Panc1 (cell line): Measurements from ENCODE around the gene HOXA5. TPM values are rescaled to one million over a fixed set of nuclear protein-coding genes. Genes with fewer than 3 reads are reported as not detected.

Experiments
- ATAC-seq: fragments of 200-7000 bp; cut with Tn5 transposase; 2 replicates; pipeline ENCODE4 v1.9.1; 2020; ENCODE audit warnings: mild to moderate bottlenecking, moderate library complexity
- BruUV-seq: library from RNA; stranded (reverse); fragments of 400-500 nt; replicated peaks from 2 replicates; lab custom pipeline; 2021; lab: Mats Ljungman, UMichigan
- CTCF ChIA-PET: fragments of 300-600 bp; sonication (Branson Sonifier 250); formaldehyde crosslinking; loops from one replicate; lab custom pipeline; 2022; ENCODE audit warnings: antibody characterized with exemption; lab: Charles Lee
- POLR2A ChIA-PET: fragments of 300-600 bp; sonication (Branson Sonifier 250); formaldehyde crosslinking; loops from one replicate; lab custom pipeline; 2022; ENCODE audit warnings: antibody characterized with exemption; lab: Charles Lee
- DNase-seq: peaks from one replicate; pipeline ENCODE4 v3.0.0-alpha.2; 2010; ENCODE audit warnings: low read depth, low spot score
- H3K27ac ChIP-seq: 2 replicates; pipeline ENCODE4 v1.5.1; 2011; ENCODE audit warnings: mild to moderate bottlenecking, low read length, inconsistent platforms
- H3K27me3 ChIP-seq: fragments of 200-500 bp; sonication (Bioruptor generic); 2 replicates; pipeline ENCODE4 v1.6.0; 2014; ENCODE audit warnings: low read length, inconsistent platforms; ENCODE audit not compliant: control insufficient read depth, insufficient read depth
- H3K36me3 ChIP-seq: fragments of 200-500 bp; sonication (Bioruptor generic); 2 replicates; pipeline ENCODE4 v1.5.1; 2014; ENCODE audit warnings: inconsistent platforms, mild to moderate bottlenecking, low read length, moderate library complexity; ENCODE audit not compliant: control insufficient read depth, insufficient read depth
- H3K4me1 ChIP-seq: 2 replicates; pipeline ENCODE4 v1.5.1; 2011; ENCODE audit warnings: inconsistent platforms, mild to moderate bottlenecking, low read length, moderate library complexity; ENCODE audit not compliant: control insufficient read depth, insufficient read depth
- H3K4me3 ChIP-seq, 2 experiments: 2 replicates each; pipeline ENCODE4 v1.5.1; 2011 to 2012; ENCODE audit warnings: low read depth in 2 of 2, low read length in 2 of 2, mild to moderate bottlenecking in 2 of 2, inconsistent platforms in 1 of 2, moderate library complexity in 1 of 2
- H3K9me3 ChIP-seq: fragments of 200-500 bp; sonication (Bioruptor generic); 2 replicates; pipeline ENCODE4 v1.5.1; 2014; ENCODE audit warnings: low read depth, mild to moderate bottlenecking, inconsistent platforms, low read length, moderate library complexity; ENCODE audit not compliant: control insufficient read depth, insufficient read depth
- CTCF ChIP-seq: fragments of 450-650 bp; IDR thresholded peaks from 2 replicates; pipeline ENCODE4 v1.5.1; 2017; ENCODE audit warnings: mild to moderate bottlenecking
- POLR2AphosphoS5 ChIP-seq: IDR thresholded peaks from 2 replicates; pipeline ENCODE4 v1.6.1; 2012; ENCODE audit warnings: mild to moderate bottlenecking, low read depth, low read length, moderate library complexity
- REST ChIP-seq, 2 experiments: IDR thresholded peaks; 2 replicates each; pipeline ENCODE4 v1.6.1; 2011 to 2012; ENCODE audit warnings: low read depth in 2 of 2, control low read depth in 1 of 2, low read length in 1 of 2, mild to moderate bottlenecking in 1 of 2, moderate library complexity in 1 of 2; ENCODE audit not compliant: insufficient read depth in 1 of 2
- SIN3A ChIP-seq: IDR thresholded peaks from 2 replicates; pipeline ENCODE4 v1.6.1; 2012; ENCODE audit warnings: low read depth, mild to moderate bottlenecking, low read length, moderate library complexity, borderline replicate concordance; ENCODE audit not compliant: insufficient read depth
- TCF7L2 ChIP-seq: IDR thresholded peaks from 2 replicates; pipeline ENCODE4 v1.6.1; 2011; ENCODE audit warnings: mild to moderate bottlenecking, low read depth, low read length, inconsistent platforms
- in situ Hi-C: cut with HindIII; loops from 2 replicates; pipeline ENCODE4 v1.10.0; 2016; ENCODE audit warnings: low sequenced_read_pairs, low pct_unique_long_range_greater_than_20kb
- intact Hi-C: fragments of 100-400 bp; cut with micrococcal nuclease; formaldehyde crosslinking; loops from one replicate; pipeline ENCODE4 v1.10.0; 2022; ENCODE audit not compliant: unreplicated experiment
- total RNA-seq: library from RNA; stranded (reverse); gene quantifications from one replicate; pipeline ENCODE4 v1.2.1, GENCODE V29; 2021; ENCODE audit not compliant: unreplicated experiment

HOXA5 gene
- total RNA-seq, 1 experiment from 2014 or later, result 3.9 TPM

GRCh38 chr7:27137640-27138315 is 5.7 kb downstream of the HOXA5 start:
- ATAC-seq (no peak), DNase-seq (no peak)
- POLR2A ChIA-PET, result no interaction called here
- CTCF ChIA-PET, result no interaction called here
- Histone ChIP-seq H3K27ac (peak overlapping the region; percentile 98), H3K9me3 (no peaks in the 10 kb centered on the region), H3K4me3 (no peak overlapping the region), H3K4me1 (peaks cover 63% of the 10 kb centered on the region), H3K27me3 (no peaks in the 10 kb centered on the region), H3K36me3 (no peaks in the 10 kb centered on the region)
- in situ Hi-C loops (no loop called here), intact Hi-C loops (no loop called here)
- BruUV-seq, result no TSS peak
- TF ChIP-seq SIN3A, result no peak
- TF ChIP-seq REST (IDR thresholded peaks at IDR 0.05; ENCODE audit: insufficient read depth in 1 of 2, low read depth in 2 of 2, low read length in 1 of 2), result no peak
- TF ChIP-seq CTCF, result no peak
- no peak for TF ChIP-seq TCF7L2
- no peak for TF ChIP-seq POLR2AphosphoS5

GRCh38 chr7:27134392-27134791 is 9.1 kb downstream of the HOXA5 start:
- ChIA-PET POLR2A (interaction anchor here (0.7 kb wide), 1 partner anchor 14 kb away, joined by 3 read pairs; no protein-coding TSS in a partner anchor), CTCF (interaction anchor here (0.7 to 1.7 kb wide), 2 partner anchors 14 to 15 kb away, joined by 3 to 5 read pairs; no protein-coding TSS in a partner anchor)
- Histone ChIP-seq H3K27ac (peak overlapping the region; percentile 98), H3K27me3 (no peaks in the 10 kb centered on the region), H3K9me3 (no peaks in the 10 kb centered on the region), H3K4me1 (peaks cover 71% of the 10 kb centered on the region), H3K4me3 (no peak overlapping the region), H3K36me3 (no peaks in the 10 kb centered on the region)
- no peak for ATAC-seq
- no peak for TF ChIP-seq SIN3A
- TF ChIP-seq TCF7L2, result peak; percentile 43; the same call in 1 of the 2 replicates
- no TSS peak for BruUV-seq
- DNase-seq, result no peak
- in situ Hi-C loops, result no loop called here
- intact Hi-C loops, result no loop called here
